Lung (tissue), 12 donors: ENCODE measurements around the gene TTC7B. TPM values are rescaled to one million over a fixed set of nuclear protein-coding genes. Genes with fewer than 3 reads are reported as not detected.
A peak's percentile ranks its signal among the peaks of the same experiment; 100 is the strongest.

ENCODE experiments used
- ATAC-seq: fragments of 200-7000 bp; cut with Tn5 transposase; one replicate; pipeline ENCODE4 v1.9.1; 2020; ENCODE audit warnings: moderate number of reproducible peaks; ENCODE audit not compliant: insufficient read depth, low FRiP score
- DNase-seq, 3 donors: peaks; one replicate each; pipeline ENCODE4 v3.0.0-alpha.2; 2013 to 2017
- H3K27ac ChIP-seq, 2 donors: one replicate each; pipeline ENCODE4 v1.5.1; 2013; ENCODE audit warnings: mild to moderate bottlenecking in 2 of 2, moderate library complexity in 2 of 2, control low read depth in 1 of 2, inconsistent platforms in 1 of 2, low read depth in 1 of 2, low read length in 1 of 2
- H3K27me3 ChIP-seq, 3 donors: one replicate each; pipeline ENCODE4 v1.5.1; 2013; ENCODE audit warnings: low read length in 2 of 3; ENCODE audit not compliant: control insufficient read depth in 3 of 3, insufficient read depth in 3 of 3
- H3K36me3 ChIP-seq, 4 donors: one replicate each; pipeline ENCODE4 v1.5.1; 2013; ENCODE audit warnings: low read length in 4 of 4, mild to moderate bottlenecking in 1 of 4, moderate library complexity in 1 of 4; ENCODE audit not compliant: control insufficient read depth in 4 of 4, insufficient read depth in 4 of 4
- H3K4me1 ChIP-seq, 5 donors: one replicate each; pipeline ENCODE4 v1.5.1; 2013; ENCODE audit warnings: low read length in 5 of 5, mild to moderate bottlenecking in 2 of 5, moderate library complexity in 1 of 5; ENCODE audit not compliant: control insufficient read depth in 5 of 5, insufficient read depth in 5 of 5
- H3K4me3 ChIP-seq: one replicate; pipeline ENCODE4 v1.5.1; 2013; ENCODE audit warnings: mild to moderate bottlenecking, control low read depth, moderate library complexity
- H3K9ac ChIP-seq, 2 donors: one replicate each; pipeline ENCODE4 v1.5.1; 2013; ENCODE audit warnings: low read length in 2 of 2, control low read depth in 1 of 2; ENCODE audit not compliant: insufficient read depth in 1 of 2
- H3K9me3 ChIP-seq, 4 donors: one replicate each; pipeline ENCODE4 v1.5.1; 2013; ENCODE audit warnings: low read length in 3 of 4, mild to moderate bottlenecking in 1 of 4, moderate library complexity in 1 of 4; ENCODE audit not compliant: control insufficient read depth in 4 of 4, insufficient read depth in 3 of 4
- CTCF ChIP-seq: IDR thresholded peaks from 2 replicates; pipeline ENCODE4 v1.5.1; 2012; ENCODE audit warnings: mild to moderate bottlenecking; ENCODE audit errors: control extremely low read depth, extremely low read depth
- WGBS, 2 donors: extraction: QIAGEN DNeasy Blood & Tissue Kit; methylation state at CpG; one replicate each; pipeline ENCODE4 v1.1.7; 2013; 5-methylcytosine and 5-hydroxymethylcytosine counted together
- polyA plus RNA-seq, 2 donors: library from polyadenylated mRNA; stranded (reverse); fragments of 200-250 nt; gene quantifications; one replicate each; pipeline ENCODE4 v1.2.1, GENCODE V29; 2013
- total RNA-seq, 2 donors: library from RNA; depleted of rRNA in 1 of 2; stranded (reverse); fragments of >200 nt in 1 of 2; gene quantifications; one replicate each; pipeline ENCODE4 v1.2.1, GENCODE V29; 2014 to 2021
- donor health status: control.
- donor health status: control.
- donor health status: Bipolar disorder and iron deficiency.
- donor health status: healthy.
- donor health status: DM: yes; HTN: yes; CAD: no.

TTC7B gene
- total and polyA plus RNA-seq, 4 donors: 11.0 to 39.6 (median 23.0) TPM

- H3K4me1 ChIP-seq: peaks cover 5 to 38% (median 33%) of the 10 kb centered on the region in 5 donors
- no peaks in the 10 kb centered on the region for H3K27me3 ChIP-seq
- 79% methylated on average over 3 of the region's 3 CpGs for WGBS, 2 donors
- DNase-seq (no peak), ATAC-seq (no peak)
- H3K27ac ChIP-seq: peak overlapping the region; percentile 29 to 50
- H3K4me3 ChIP-seq: no peak overlapping the region
- no peak overlapping the region for H3K9ac ChIP-seq
- no peak for TF ChIP-seq CTCF
- H3K9me3 ChIP-seq: no peaks in the 10 kb centered on the region
- H3K36me3 ChIP-seq: peaks cover 3 to 7% (median 6%) of the 10 kb centered on the region in 4 donors
Observed at GRCh38 chr14:90641168-90641567, 175.1 kb downstream of the TTC7B start.

GRCh38 chr14:90639641-90640040 lies 176.6 kb downstream of the TTC7B start:
- H3K9me3 ChIP-seq: no peaks in the 10 kb centered on the region
- DNase-seq (no peak), ATAC-seq (no peak)
- 77 to 87% methylated on average over 9 of the region's 9 CpGs for WGBS, 2 donors
- H3K36me3 ChIP-seq: peaks cover 0 to 7% (median 3%) of the 10 kb centered on the region in 4 donors
- no peak for TF ChIP-seq CTCF
- H3K9ac ChIP-seq: no peak overlapping the region
- no peak overlapping the region for H3K27ac ChIP-seq
- no peaks in the 10 kb centered on the region for H3K27me3 ChIP-seq
- peaks cover 0 to 25% (median 22%) of the 10 kb centered on the region in 5 donors for H3K4me1 ChIP-seq
- no peak overlapping the region for H3K4me3 ChIP-seq

GRCh38 chr14:90632871-90633270 lies 183.4 kb downstream of the TTC7B start:
- ATAC-seq: no peak
- no peaks in the 10 kb centered on the region for H3K27me3 ChIP-seq
- H3K9me3 ChIP-seq: no peaks in the 10 kb centered on the region
- no peak overlapping the region for H3K4me3 ChIP-seq
- peaks cover 10 to 19% (median 11%) of the 10 kb centered on the region in 5 donors for H3K4me1 ChIP-seq
- no peak for TF ChIP-seq CTCF
- peaks cover 0 to 3% (median 0%) of the 10 kb centered on the region in 4 donors for H3K36me3 ChIP-seq
- no peak overlapping the region for H3K9ac ChIP-seq
- H3K27ac ChIP-seq: no peak overlapping the region
- 73 to 86% methylated on average over 2 of the region's 2 CpGs for WGBS, 2 donors
- no peak for DNase-seq

- H3K4me1 ChIP-seq: peaks cover 11 to 23% (median 14%) of the 10 kb centered on the region in 5 donors
- no peak for TF ChIP-seq CTCF
- no peak overlapping the region for H3K27ac ChIP-seq
- ATAC-seq: no peak
- H3K4me3 ChIP-seq: no peak overlapping the region
- no peaks in the 10 kb centered on the region for H3K27me3 ChIP-seq
- 86 to 90% methylated on average over 3 of the region's 3 CpGs for WGBS, 2 donors
- H3K9ac ChIP-seq: peak overlapping the region in 1 of 2 donors; percentile 23
- no peak for DNase-seq
- H3K9me3 ChIP-seq: no peaks in the 10 kb centered on the region
- H3K36me3 ChIP-seq: no peaks in the 10 kb centered on the region
Observed at GRCh38 chr14:90632451-90632850, 183.8 kb downstream of the TTC7B start.
